Measurements from ENCODE around the gene NCOA7.

GRCh38 chr6:125949069-125949468 is 158.3 kb downstream of the NCOA7 start:
- TF ChIP-seq EZH2phosphoT487 (IDR thresholded peaks at IDR 0.05), result no peak
- TF ChIP-seq CTCF (IDR thresholded peaks at IDR 0.05), result no peak
